ENCODE data around the gene AFAP1.

GRCh38 chr4:7854216-7854615 lies 85.4 kb downstream of the AFAP1 start:
- TF ChIP-seq LEF1 (IDR thresholded peaks at IDR 0.05; ENCODE audit: borderline replicate concordance) (no peak), FOXM1 (IDR thresholded peaks at IDR 0.05; ENCODE audit: borderline replicate concordance) (no peak), NFRKB (IDR thresholded peaks at IDR 0.05) (no peak), ARNT (IDR thresholded peaks at IDR 0.05) (no peak), TARDBP (IDR thresholded peaks at IDR 0.05) (no peak), SP1 (IDR thresholded peaks at IDR 0.05) (no peak), ELF4 (IDR thresholded peaks at IDR 0.05) (no peak), FOXA1 (IDR thresholded peaks at IDR 0.05) (no peak)
